HFF-Myc (cell line): ENCODE data around the gene TTC16.
A peak's percentile ranks its signal among the peaks of the same experiment; 100 is the strongest.

Experiments
- DNase-seq: peaks from one replicate; pipeline ENCODE4 v3.0.0-alpha.2; 2011; ENCODE audit warnings: low read depth; ENCODE audit errors: extremely low read depth
- H3K4me3 ChIP-seq: replicated peaks from 2 replicates; pipeline ENCODE4 v1.5.1; 2011; ENCODE audit warnings: low read depth, mild to moderate bottlenecking, control low read depth, low read length
- CTCF ChIP-seq: IDR thresholded peaks from 2 replicates; pipeline ENCODE4 v1.5.1; 2012; ENCODE audit warnings: mild to moderate bottlenecking, low read depth, low read length, control low read depth; ENCODE audit errors: missing control alignments

TTC16 gene

GRCh38 chr9:127763918-127764384 lies 48.1 kb downstream of the TTC16 start:
- DNase-seq, result no peak
- H3K4me3 ChIP-seq, result no peak overlapping the region
- peak; percentile 44 for TF ChIP-seq CTCF

- DNase-seq, result no peak
- TF ChIP-seq CTCF, result no peak
- H3K4me3 ChIP-seq, result no peak overlapping the region
Measured at GRCh38 chr9:127765418-127765817, 49.5 kb downstream of the TTC16 start.

GRCh38 chr9:127767410-127767809 lies 51.5 kb downstream of the TTC16 start:
- no peak for TF ChIP-seq CTCF

GRCh38 chr9:127767909-127768331 lies 52.0 kb downstream of the TTC16 start:
- no peak for TF ChIP-seq CTCF
- no peak overlapping the region for H3K4me3 ChIP-seq
- DNase-seq, result no peak

More at GRCh38 chr9:127767410-127767809, 51.5 kb downstream of the TTC16 start:
- H3K4me3 ChIP-seq, result no peak overlapping the region
- DNase-seq, result no peak

GRCh38 chr9:127768698-127769097 lies 52.8 kb downstream of the TTC16 start:
- H3K4me3 ChIP-seq, result no peak overlapping the region
- DNase-seq, result no peak
- TF ChIP-seq CTCF, result no peak

- DNase-seq, result no peak
Measured at GRCh38 chr9:127769101-127769500, 53.2 kb downstream of the TTC16 start.

More at GRCh38 chr9:127769101-127769500, 53.2 kb downstream of the TTC16 start:
- no peak overlapping the region for H3K4me3 ChIP-seq
- no peak for TF ChIP-seq CTCF
